GM23338 (cell line): ENCODE results near the gene ALMS1. TPM values are rescaled to one million over a fixed set of nuclear protein-coding genes. Genes with fewer than 3 reads are reported as not detected.

Source experiments
- ATAC-seq: fragments of 200-7000 bp; cut with Tn5 transposase; 3 replicates; pipeline ENCODE4 v1.9.1; 2020
- DNase-seq: peaks from one replicate; pipeline ENCODE4 v3.0.0-alpha.2; 2015; ENCODE audit warnings: low spot score
- H2AFZ ChIP-seq: fragments of 200-600 bp; sonication (generic); 2 replicates; pipeline ENCODE4 v1.8.0; 2016; ENCODE audit warnings: antibody characterized with exemption, mild to moderate bottlenecking, moderate library complexity
- H3F3A ChIP-seq: fragments of 200-600 bp; sonication (generic); replicated peaks from 2 replicates; pipeline ENCODE4 v1.8.0; 2017; ENCODE audit warnings: antibody characterized with exemption, mixed run types, low read depth
- H3K27ac ChIP-seq: fragments of 200-600 bp; sonication (generic); 2 replicates; pipeline ENCODE4 v1.6.1; 2016; ENCODE audit warnings: low read depth
- H3K27me3 ChIP-seq: fragments of 200-600 bp; sonication (generic); 2 replicates; pipeline ENCODE4 v1.8.0; 2016; ENCODE audit warnings: mild to moderate bottlenecking, mixed run types, moderate library complexity; ENCODE audit not compliant: insufficient read depth
- H3K36me3 ChIP-seq: fragments of 200-600 bp; sonication (generic); 2 replicates; pipeline ENCODE4 v1.8.0; 2016; ENCODE audit warnings: mild to moderate bottlenecking; ENCODE audit not compliant: insufficient read depth
- H3K4me1 ChIP-seq: fragments of 200-600 bp; sonication (generic); 2 replicates; pipeline ENCODE4 v1.8.0; 2016; ENCODE audit warnings: mild to moderate bottlenecking, moderate library complexity; ENCODE audit not compliant: insufficient read depth
- H3K4me2 ChIP-seq: fragments of 200-600 bp; sonication (generic); 2 replicates; pipeline ENCODE4 v1.7.1; 2017; ENCODE audit warnings: mixed run types
- H3K4me3 ChIP-seq: fragments of 200-600 bp; sonication (generic); 2 replicates; pipeline ENCODE4 v1.6.1; 2016; ENCODE audit warnings: mixed run types
- H3K79me2 ChIP-seq: fragments of 200-600 bp; sonication (generic); replicated peaks from 2 replicates; pipeline ENCODE4 v1.8.0; 2017; ENCODE audit warnings: mild to moderate bottlenecking; ENCODE audit not compliant: insufficient read depth
- H3K9me2 ChIP-seq: fragments of 200-600 bp; sonication (generic); 2 replicates; pipeline ENCODE4 v1.8.0; 2017; ENCODE audit not compliant: insufficient read depth
- H4K20me1 ChIP-seq: fragments of 200-600 bp; sonication (generic); replicated peaks from 2 replicates; pipeline ENCODE4 v1.8.0; 2017; ENCODE audit warnings: mild to moderate bottlenecking; ENCODE audit not compliant: insufficient read depth
- H3K27ac Mint-ChIP-seq: 2 replicates; pipeline ENCODE4 v1.8.0; 2020; ENCODE audit warnings: inconsistent platforms, mild to moderate bottlenecking, moderate library complexity, mixed read lengths
- H3K27me3 Mint-ChIP-seq: 3 replicates; pipeline ENCODE4 v1.8.0; 2022; ENCODE audit warnings: low read depth, mild to moderate bottlenecking, moderate library complexity, mixed read lengths, inconsistent platforms; ENCODE audit not compliant: insufficient read depth, poor library complexity
- H3K36me3 Mint-ChIP-seq: 3 replicates; pipeline ENCODE4 v1.8.0; 2021; ENCODE audit warnings: low read depth, mild to moderate bottlenecking, inconsistent platforms, moderate library complexity, mixed read lengths
- H3K4me1 Mint-ChIP-seq: 3 replicates; pipeline ENCODE4 v1.8.0; 2020; ENCODE audit warnings: mild to moderate bottlenecking, inconsistent platforms, mixed read lengths
- H3K4me3 Mint-ChIP-seq: 3 replicates; pipeline ENCODE4 v1.8.0; 2021; ENCODE audit warnings: moderate library complexity, mild to moderate bottlenecking, inconsistent platforms, mixed read lengths
- H3K9me3 Mint-ChIP-seq: 3 replicates; pipeline ENCODE4 v1.8.0; 2020; ENCODE audit warnings: moderate library complexity, mild to moderate bottlenecking, inconsistent platforms, mixed read lengths
- CREB1 ChIP-seq: fragments of 250-450 bp; sonication (Bioruptor Pico); IDR thresholded peaks from 2 replicates; pipeline ENCODE4 v1.5.0; 2020; ENCODE audit warnings: low read depth, mild to moderate bottlenecking, moderate library complexity
- CTCF ChIP-seq, 2 experiments: fragments of 200-600 bp in 1 of 2; sonication (generic) in 1 of 2; conservative IDR thresholded peaks; 2 replicates each; pipeline versions ENCODE4 v1.5.1 to v1.6.1; 2016 to 2017; ENCODE audit warnings: antibody characterized with exemption in 2 of 2, low read depth in 2 of 2, mild to moderate bottlenecking in 2 of 2, moderate library complexity in 1 of 2
- ETS1 ChIP-seq: IDR thresholded peaks from 2 replicates; pipeline ENCODE4 v1.6.1; 2016; ENCODE audit warnings: antibody characterized with exemption
- EZH2 ChIP-seq: fragments of 200-600 bp; sonication (generic); IDR thresholded peaks from one replicate; pipeline ENCODE4 v1.8.0; 2017; ENCODE audit warnings: antibody characterized with exemption, mild to moderate bottlenecking, low read depth; ENCODE audit not compliant: unreplicated experiment
- EZH2phosphoT487 ChIP-seq: fragments of 200-600 bp; sonication (generic); IDR thresholded peaks from one replicate; pipeline ENCODE4 v1.8.1; 2018; ENCODE audit warnings: antibody characterized with exemption; ENCODE audit not compliant: unreplicated experiment
- JUNB ChIP-seq: IDR thresholded peaks from one replicate; pipeline ENCODE4 v1.6.1; 2016; ENCODE audit warnings: antibody characterized with exemption; ENCODE audit not compliant: unreplicated experiment
- NANOG ChIP-seq: IDR thresholded peaks from 2 replicates; pipeline ENCODE4 v1.6.1; 2016; ENCODE audit warnings: antibody characterized with exemption, borderline replicate concordance
- POLR2AphosphoS5 ChIP-seq: IDR thresholded peaks from 2 replicates; pipeline ENCODE4 v1.6.1; 2016; ENCODE audit warnings: antibody characterized with exemption, low read depth
- STAT1 ChIP-seq: IDR thresholded peaks from one replicate; pipeline ENCODE4 v1.6.1; 2016; ENCODE audit warnings: antibody characterized with exemption; ENCODE audit not compliant: unreplicated experiment
- ZNF114 ChIP-seq: fragments of 250-450 bp; sonication (Bioruptor Pico); IDR thresholded peaks from 2 replicates; pipeline ENCODE4 v1.5.0; 2020; ENCODE audit warnings: mild to moderate bottlenecking, moderate library complexity
- ZNF331 ChIP-seq: fragments of 250-450 bp; sonication (Bioruptor Pico); IDR thresholded peaks from 2 replicates; pipeline ENCODE4 v1.5.0; 2020; ENCODE audit warnings: low read depth, mild to moderate bottlenecking, moderate library complexity
- ZNF462 ChIP-seq: fragments of 250-450 bp; sonication (Bioruptor Pico); IDR thresholded peaks from 2 replicates; pipeline ENCODE4 v1.5.0; 2020; ENCODE audit warnings: mild to moderate bottlenecking, moderate library complexity
- polyA plus RNA-seq: library from polyadenylated mRNA; unstranded; fragments of >200 nt; fragmentation: Nextera tagmentation; extraction: Ambion mirVana; gene quantifications from 2 replicates; pipeline ENCODE4 v1.2.1, GENCODE V29; 2016
- total RNA-seq: library from RNA; depleted of rRNA; stranded (reverse); fragments of >200 nt; shearing (Covaris generic); gene quantifications from 2 replicates; pipeline ENCODE4 v1.2.3, GENCODE V29; 2014
- TF ChIP-seq, protein P1 (sequence below): IDR thresholded peaks from one replicate; pipeline ENCODE4 v1.6.1; 2018; ENCODE audit warnings: antibody characterized with exemption; ENCODE audit not compliant: unreplicated experiment

ALMS1 gene
- total and polyA plus RNA-seq, 2 experiments from 2014 or later: 38.8 to 65.7 TPM

GRCh38 chr2:73406996-73407395 lies 21.4 kb downstream of the ALMS1 start:
- H3K9me2 ChIP-seq: no peaks in the 10 kb centered on the region
- H3K4me1 ChIP-seq: no peaks in the 10 kb centered on the region
- no peak overlapping the region for H2AFZ ChIP-seq
- no peak overlapping the region for H3K4me3 ChIP-seq
- no peaks in the 10 kb centered on the region for H3F3A ChIP-seq
- DNase-seq (no peak), ATAC-seq (no peak)
- Mint-ChIP-seq H3K4me1 (no peaks in the 10 kb centered on the region), H3K36me3 (peaks cover 23% of the 10 kb centered on the region), H3K4me3 (no peak overlapping the region), H3K27ac (no peak overlapping the region), H3K27me3 (no peaks in the 10 kb centered on the region), H3K9me3 (peaks cover 15% of the 10 kb centered on the region; the same call in 2 of the 3 replicates)
- H3K79me2 ChIP-seq: peaks cover 84% of the 10 kb centered on the region
- H4K20me1 ChIP-seq: peaks cover 21% of the 10 kb centered on the region
- TF ChIP-seq EZH2 (no peak), ZNF331 (CRISPR knock-in tag) (no peak), ETS1 (no peak), EZH2phosphoT487 (no peak), STAT1 (no peak), POLR2AphosphoS5 (no peak), NANOG (no peak), CTCF (conservative IDR thresholded peaks at IDR 0.05; ENCODE audit: low read depth in 2 of 2) (no peak), CREB1 (no peak), ZNF462 (CRISPR knock-in tag) (no peak), JUNB (no peak), ZNF114 (CRISPR knock-in tag) (no peak)
- TF ChIP-seq, protein P1, sequence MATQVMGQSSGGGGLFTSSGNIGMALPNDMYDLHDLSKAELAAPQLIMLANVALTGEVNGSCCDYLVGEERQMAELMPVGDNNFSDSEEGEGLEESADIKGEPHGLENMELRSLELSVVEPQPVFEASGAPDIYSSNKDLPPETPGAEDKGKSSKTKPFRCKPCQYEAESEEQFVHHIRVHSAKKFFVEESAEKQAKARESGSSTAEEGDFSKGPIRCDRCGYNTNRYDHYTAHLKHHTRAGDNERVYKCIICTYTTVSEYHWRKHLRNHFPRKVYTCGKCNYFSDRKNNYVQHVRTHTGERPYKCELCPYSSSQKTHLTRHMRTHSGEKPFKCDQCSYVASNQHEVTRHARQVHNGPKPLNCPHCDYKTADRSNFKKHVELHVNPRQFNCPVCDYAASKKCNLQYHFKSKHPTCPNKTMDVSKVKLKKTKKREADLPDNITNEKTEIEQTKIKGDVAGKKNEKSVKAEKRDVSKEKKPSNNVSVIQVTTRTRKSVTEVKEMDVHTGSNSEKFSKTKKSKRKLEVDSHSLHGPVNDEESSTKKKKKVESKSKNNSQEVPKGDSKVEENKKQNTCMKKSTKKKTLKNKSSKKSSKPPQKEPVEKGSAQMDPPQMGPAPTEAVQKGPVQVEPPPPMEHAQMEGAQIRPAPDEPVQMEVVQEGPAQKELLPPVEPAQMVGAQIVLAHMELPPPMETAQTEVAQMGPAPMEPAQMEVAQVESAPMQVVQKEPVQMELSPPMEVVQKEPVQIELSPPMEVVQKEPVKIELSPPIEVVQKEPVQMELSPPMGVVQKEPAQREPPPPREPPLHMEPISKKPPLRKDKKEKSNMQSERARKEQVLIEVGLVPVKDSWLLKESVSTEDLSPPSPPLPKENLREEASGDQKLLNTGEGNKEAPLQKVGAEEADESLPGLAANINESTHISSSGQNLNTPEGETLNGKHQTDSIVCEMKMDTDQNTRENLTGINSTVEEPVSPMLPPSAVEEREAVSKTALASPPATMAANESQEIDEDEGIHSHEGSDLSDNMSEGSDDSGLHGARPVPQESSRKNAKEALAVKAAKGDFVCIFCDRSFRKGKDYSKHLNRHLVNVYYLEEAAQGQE: no peak
- H3K4me2 ChIP-seq: no peak overlapping the region
- H3K27me3 ChIP-seq: no peaks in the 10 kb centered on the region
- H3K27ac ChIP-seq: no peak overlapping the region
- no peaks in the 10 kb centered on the region for H3K36me3 ChIP-seq
